Memory B cell (primary cell): ENCODE results near the gene CSNK1A1.
"Not testable (repeated sequence)": the region's sequence is repeated elsewhere in the genome, so short reads cannot be mapped to it uniquely, and the experiment has no call there.

ENCODE experiments used
- ATAC-seq: fragments of 150-1000 bp; cut with Tn5 transposase; 2 replicates; pipeline ENCODE4 v1.10.0; 2021; ENCODE audit warnings: low read depth, mild to moderate bottlenecking, moderate library complexity
- DNase-seq, 2 donors: peaks; one replicate each; pipeline ENCODE4 v3.0.0; 2022; ENCODE audit warnings: low spot score in 2 of 2
- H3K27ac Mint-ChIP-seq: one replicate; pipeline ENCODE4 v1.8.0; 2022; ENCODE audit warnings: mild to moderate bottlenecking, moderate library complexity, mixed read lengths
- H3K27me3 Mint-ChIP-seq: one replicate; pipeline ENCODE4 v1.8.0; 2022; ENCODE audit warnings: mixed read lengths
- H3K36me3 Mint-ChIP-seq: one replicate; pipeline ENCODE4 v1.8.0; 2022; ENCODE audit warnings: mild to moderate bottlenecking, mixed read lengths
- H3K4me1 Mint-ChIP-seq: one replicate; pipeline ENCODE4 v1.8.0; 2022; ENCODE audit warnings: mixed read lengths
- H3K4me3 Mint-ChIP-seq: one replicate; pipeline ENCODE4 v1.8.0; 2022; ENCODE audit warnings: mild to moderate bottlenecking, moderate library complexity, mixed read lengths
- H3K9me3 Mint-ChIP-seq: one replicate; pipeline ENCODE4 v1.8.0; 2022; ENCODE audit warnings: mixed read lengths

The CSNK1A1 gene

GRCh38 chr5:149455889-149456409, 95.3 kb downstream of the CSNK1A1 start:
- no peaks in the 10 kb centered on the region for H3K36me3 Mint-ChIP-seq
- no peaks in the 10 kb centered on the region for H3K9me3 Mint-ChIP-seq
- no peak overlapping the region for H3K4me3 Mint-ChIP-seq
- ATAC-seq (no peak), DNase-seq (no peak)
- no peak overlapping the region for H3K27ac Mint-ChIP-seq
- H3K4me1 Mint-ChIP-seq: peaks cover 4% of the 10 kb centered on the region
- peaks cover 2% of the 10 kb centered on the region for H3K27me3 Mint-ChIP-seq

- no peak for DNase-seq
- no peak for ATAC-seq
Observed at GRCh38 chr5:149453618-149454415, 97.4 kb downstream of the CSNK1A1 start.

GRCh38 chr5:149452665-149453617, 98.3 kb downstream of the CSNK1A1 start:
- no peaks in the 10 kb centered on the region for H3K36me3 Mint-ChIP-seq
- H3K27ac Mint-ChIP-seq: no peak overlapping the region
- DNase-seq: no peak
- ATAC-seq: no peak
- peaks cover 2% of the 10 kb centered on the region for H3K27me3 Mint-ChIP-seq
- peaks cover 4% of the 10 kb centered on the region for H3K4me1 Mint-ChIP-seq
- H3K4me3 Mint-ChIP-seq: no peak overlapping the region
- no peaks in the 10 kb centered on the region for H3K9me3 Mint-ChIP-seq

More at GRCh38 chr5:149453618-149454415, 97.4 kb downstream of the CSNK1A1 start:
- no peaks in the 10 kb centered on the region for H3K9me3 Mint-ChIP-seq
- H3K27me3 Mint-ChIP-seq: peaks cover 2% of the 10 kb centered on the region
- peaks cover 4% of the 10 kb centered on the region for H3K4me1 Mint-ChIP-seq
- H3K27ac Mint-ChIP-seq: no peak overlapping the region
- H3K36me3 Mint-ChIP-seq: no peaks in the 10 kb centered on the region
- no peak overlapping the region for H3K4me3 Mint-ChIP-seq

GRCh38 chr5:149452007-149452664, 99.1 kb downstream of the CSNK1A1 start:
- Mint-ChIP-seq H3K27ac (no peak overlapping the region), H3K27me3 (peaks cover 5% of the 10 kb centered on the region), H3K4me1 (peaks cover 4% of the 10 kb centered on the region), H3K4me3 (no peak overlapping the region), H3K36me3 (no peaks in the 10 kb centered on the region), H3K9me3 (no peaks in the 10 kb centered on the region)
- DNase-seq: no peak
- no peak for ATAC-seq

GRCh38 chr5:149450199-149450598, 101.0 kb downstream of the CSNK1A1 start:
- ATAC-seq (no peak), DNase-seq (no peak)
- Mint-ChIP-seq H3K36me3 (no peaks in the 10 kb centered on the region), H3K4me3 (no peak overlapping the region), H3K9me3 (no peaks in the 10 kb centered on the region), H3K27ac (no peak overlapping the region), H3K27me3 (peaks cover 5% of the 10 kb centered on the region), H3K4me1 (no peaks in the 10 kb centered on the region)

- Mint-ChIP-seq H3K27ac (no peak overlapping the region), H3K4me3 (no peak overlapping the region), H3K9me3 (no peaks in the 10 kb centered on the region), H3K4me1 (no peaks in the 10 kb centered on the region), H3K36me3 (no peaks in the 10 kb centered on the region), H3K27me3 (peaks cover 5% of the 10 kb centered on the region)
- no peak for ATAC-seq
- DNase-seq: no peak
Observed at GRCh38 chr5:149448831-149449714, 102.2 kb downstream of the CSNK1A1 start.

DNA sequence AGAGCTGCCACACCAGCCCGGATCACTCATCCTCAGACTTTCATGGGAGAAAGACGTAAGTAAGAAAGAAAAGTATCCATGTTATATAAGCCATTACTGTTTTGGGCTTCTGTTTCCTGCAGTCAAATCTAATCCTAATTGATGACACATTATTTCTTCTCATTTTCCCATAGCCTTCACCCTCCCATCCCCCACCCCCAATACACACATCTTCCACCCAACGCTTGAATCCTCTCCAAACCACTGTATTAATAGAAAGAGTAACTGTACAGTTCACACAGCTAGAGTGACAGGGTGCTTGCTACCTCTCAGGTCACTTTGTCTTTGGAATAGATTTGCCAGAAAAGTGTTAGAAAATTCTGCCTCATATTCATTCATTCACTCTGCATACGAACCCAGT, 102.8 kb downstream of the CSNK1A1 start:
- Mint-ChIP-seq H3K27me3 (peaks cover 5% of the 10 kb centered on the region), H3K27ac (no peak overlapping the region), H3K36me3 (no peaks in the 10 kb centered on the region), H3K4me1 (no peaks in the 10 kb centered on the region), H3K4me3 (no peak overlapping the region), H3K9me3 (no peaks in the 10 kb centered on the region)
- ATAC-seq (no peak), DNase-seq (no peak)

DNA sequence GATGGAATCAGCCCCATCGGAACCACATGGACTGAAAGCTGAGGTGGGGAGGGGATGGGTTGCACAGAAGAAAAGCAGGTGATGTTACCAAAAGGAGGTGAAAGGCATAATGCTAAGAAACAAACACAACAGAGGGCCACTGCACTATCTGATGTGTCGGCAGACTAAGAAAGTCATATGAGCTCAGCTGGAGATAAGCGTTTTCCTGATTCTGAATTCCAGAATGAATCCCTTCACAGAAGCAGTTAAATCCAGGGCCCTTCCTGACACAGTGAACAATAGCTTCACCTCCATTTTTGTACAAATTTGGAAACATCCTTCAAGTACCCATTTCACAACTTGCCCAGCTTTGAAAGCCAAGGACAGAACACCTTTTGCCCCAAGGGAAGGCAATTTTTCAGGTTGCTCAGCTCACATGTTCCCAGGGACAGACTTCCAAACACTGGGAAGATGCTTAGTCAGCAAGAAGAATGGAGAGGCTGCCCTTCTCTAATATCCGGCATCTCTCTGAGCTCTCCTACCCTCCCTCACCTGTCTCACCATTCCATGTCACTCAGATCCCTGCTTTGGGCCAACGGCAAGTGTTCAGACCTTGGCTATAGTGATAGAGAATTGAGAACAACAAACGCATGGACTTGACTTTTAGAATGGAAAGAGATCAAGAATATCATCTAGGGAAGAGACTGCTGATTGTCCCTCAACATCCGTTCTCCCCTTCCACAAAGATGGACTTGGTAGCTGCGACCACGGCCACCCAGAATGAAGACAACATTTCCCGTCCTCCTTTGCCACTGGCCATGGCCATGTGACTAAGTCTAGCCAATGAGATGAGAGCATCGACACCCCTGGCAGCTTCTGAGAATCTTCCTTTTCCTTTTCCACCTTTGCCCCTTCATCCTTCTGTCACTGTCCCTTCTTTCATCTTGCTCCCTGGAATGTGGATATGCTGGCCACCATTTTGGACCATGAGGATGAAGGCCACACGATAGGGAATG, 103.6 kb downstream of the CSNK1A1 start:
- H3K27ac Mint-ChIP-seq: no peak overlapping the region
- ATAC-seq (no peak), DNase-seq (no peak)
- no peak overlapping the region for H3K4me3 Mint-ChIP-seq
- peaks cover 7% of the 10 kb centered on the region for H3K27me3 Mint-ChIP-seq
- no peaks in the 10 kb centered on the region for H3K4me1 Mint-ChIP-seq
- H3K36me3 Mint-ChIP-seq: no peaks in the 10 kb centered on the region
- no peaks in the 10 kb centered on the region for H3K9me3 Mint-ChIP-seq

DNA sequence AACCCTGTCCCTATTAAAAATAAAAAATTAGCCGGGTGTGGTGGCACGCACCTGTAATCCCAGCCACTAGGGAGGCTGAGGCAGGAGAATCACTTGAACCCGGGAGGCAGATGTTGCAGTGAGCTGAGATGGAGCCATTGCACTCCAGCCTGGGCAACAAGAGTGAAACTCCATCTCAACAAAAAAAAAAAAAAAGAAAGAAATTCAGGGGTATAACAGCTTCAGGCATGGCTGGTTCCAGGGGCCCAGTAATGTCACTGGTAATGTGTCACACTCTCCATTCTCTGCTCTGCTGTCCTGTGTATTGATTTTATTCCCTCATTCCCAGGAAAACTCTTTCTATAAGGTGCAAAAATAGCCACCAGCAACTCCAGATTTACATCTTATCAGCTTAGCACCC, 104.4 kb downstream of the CSNK1A1 start:
- H3K27ac Mint-ChIP-seq, H3K36me3 Mint-ChIP-seq, H3K9me3 Mint-ChIP-seq, DNase-seq, H3K4me1 Mint-ChIP-seq, ATAC-seq, H3K27me3 Mint-ChIP-seq, H3K4me3 Mint-ChIP-seq: not testable (repeated sequence)

- Mint-ChIP-seq H3K4me3 (no peak overlapping the region), H3K36me3 (no peaks in the 10 kb centered on the region), H3K27ac (no peak overlapping the region), H3K4me1 (peaks cover 2% of the 10 kb centered on the region), H3K9me3 (no peaks in the 10 kb centered on the region), H3K27me3 (peaks cover 9% of the 10 kb centered on the region)
- DNase-seq: no peak
- ATAC-seq: no peak
Observed at GRCh38 chr5:149445739-149446369, 105.4 kb downstream of the CSNK1A1 start.

DNA sequence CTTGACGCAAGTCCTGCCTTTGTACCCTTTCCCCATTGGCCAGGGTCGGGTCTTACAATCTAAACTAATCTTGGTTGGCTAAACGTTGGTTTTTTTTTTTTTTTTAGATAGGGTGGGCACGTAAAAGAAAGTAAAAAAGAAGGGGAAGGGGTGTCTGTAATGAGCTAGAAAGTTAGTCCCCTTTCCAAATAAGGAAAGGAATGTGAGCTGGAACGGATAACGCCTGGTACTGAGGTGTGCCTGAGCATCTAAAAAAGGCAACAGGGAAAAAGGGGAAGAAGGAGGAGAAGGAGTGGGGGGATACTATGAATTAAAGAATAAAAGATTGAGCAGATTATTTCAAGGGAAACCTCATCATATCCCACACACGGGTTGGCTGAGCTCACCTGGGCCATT, 105.9 kb downstream of the CSNK1A1 start:
- H3K4me3 Mint-ChIP-seq: no peak overlapping the region
- no peak overlapping the region for H3K27ac Mint-ChIP-seq
- H3K27me3 Mint-ChIP-seq: peaks cover 9% of the 10 kb centered on the region
- no peaks in the 10 kb centered on the region for H3K36me3 Mint-ChIP-seq
- H3K9me3 Mint-ChIP-seq: no peaks in the 10 kb centered on the region
- peaks cover 2% of the 10 kb centered on the region for H3K4me1 Mint-ChIP-seq
- ATAC-seq (no peak), DNase-seq (no peak)

DNA sequence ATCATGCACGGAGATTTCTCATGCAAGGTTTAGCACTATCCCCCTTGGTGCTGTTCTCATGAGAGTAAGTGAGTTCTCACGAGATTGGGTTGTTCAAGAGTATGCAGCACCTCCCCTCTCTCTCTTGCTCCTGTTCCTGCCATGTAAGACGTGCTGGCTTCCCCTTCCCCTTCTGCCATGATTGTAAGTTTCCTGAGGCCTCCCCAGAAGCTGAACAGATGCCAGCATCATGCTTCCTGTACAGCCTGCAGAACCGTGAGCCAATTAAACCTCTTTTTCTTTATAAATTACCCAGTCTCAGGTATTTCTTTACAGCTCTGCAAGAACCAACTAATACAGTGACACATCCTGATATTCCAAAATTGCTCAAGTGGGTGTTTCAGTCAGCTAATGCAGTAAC, 106.8 kb downstream of the CSNK1A1 start:
- not testable (repeated sequence) for H3K36me3 Mint-ChIP-seq, ATAC-seq, H3K27me3 Mint-ChIP-seq, DNase-seq, H3K4me1 Mint-ChIP-seq, H3K9me3 Mint-ChIP-seq, H3K27ac Mint-ChIP-seq, H3K4me3 Mint-ChIP-seq
